Hepatocyte (in vitro differentiated cells): Measurements from ENCODE around the gene SNX24. TPM values are rescaled to one million over a fixed set of nuclear protein-coding genes. Genes with fewer than 3 reads are reported as not detected.

ENCODE experiments used
- DNase-seq: peaks from one replicate; pipeline ENCODE4 v3.0.0-alpha.2; 2016; ENCODE audit warnings: low spot score
- H2AFZ ChIP-seq: fragments of 200-600 bp; sonication (generic); 2 replicates; pipeline ENCODE4 v1.6.0; 2016; ENCODE audit warnings: antibody characterized with exemption, mild to moderate bottlenecking
- H3K27ac ChIP-seq: fragments of 200-600 bp; sonication (generic); 2 replicates; pipeline ENCODE4 v1.5.1; 2016; ENCODE audit warnings: mild to moderate bottlenecking
- H3K27me3 ChIP-seq: fragments of 200-600 bp; sonication (generic); 2 replicates; pipeline ENCODE4 v1.6.1; 2016
- H3K36me3 ChIP-seq: fragments of 200-600 bp; sonication (generic); replicated peaks from 2 replicates; pipeline ENCODE4 v1.5.1; 2016; ENCODE audit warnings: low read depth; ENCODE audit not compliant: insufficient read depth
- H3K4me1 ChIP-seq: fragments of 200-600 bp; sonication (generic); 2 replicates; pipeline ENCODE4 v1.5.1; 2016; ENCODE audit warnings: mild to moderate bottlenecking, moderate library complexity; ENCODE audit not compliant: insufficient read depth
- H3K4me2 ChIP-seq: fragments of 200-600 bp; sonication (generic); 2 replicates; pipeline ENCODE4 v1.6.0; 2016
- H3K4me3 ChIP-seq: fragments of 200-600 bp; sonication (generic); 2 replicates; pipeline ENCODE4 v1.5.1; 2016; ENCODE audit warnings: mild to moderate bottlenecking
- H3K79me2 ChIP-seq: fragments of 200-600 bp; sonication (generic); 2 replicates; pipeline ENCODE4 v1.6.0; 2017; ENCODE audit warnings: mild to moderate bottlenecking
- H3K9me2 ChIP-seq: fragments of 200-600 bp; sonication (generic); replicated peaks from 2 replicates; pipeline ENCODE4 v1.6.0; 2017; ENCODE audit warnings: mild to moderate bottlenecking; ENCODE audit not compliant: insufficient read depth
- H3K9me3 ChIP-seq: fragments of 200-600 bp; sonication (generic); 2 replicates; pipeline ENCODE4 v1.5.1; 2016; ENCODE audit warnings: low read depth, mild to moderate bottlenecking
- H4K20me1 ChIP-seq: fragments of 200-600 bp; sonication (generic); 2 replicates; pipeline ENCODE4 v1.6.0; 2016; ENCODE audit warnings: mild to moderate bottlenecking; ENCODE audit not compliant: insufficient read depth, poor library complexity, severe bottlenecking
- EZH2 ChIP-seq: fragments of 200-600 bp; sonication (generic); IDR thresholded peaks from 2 replicates; pipeline ENCODE4 v1.6.1; 2016; ENCODE audit warnings: antibody characterized with exemption, mild to moderate bottlenecking, borderline replicate concordance
- EZH2phosphoT487 ChIP-seq: fragments of 200-600 bp; sonication (generic); IDR thresholded peaks from one replicate; pipeline ENCODE4 v1.6.1; 2018; ENCODE audit warnings: antibody characterized with exemption, mild to moderate bottlenecking, low read depth, moderate library complexity; ENCODE audit not compliant: unreplicated experiment, severe bottlenecking
- WGBS: methylation state at CpG from one replicate; pipeline ENCODE4 v1.1.6; 2016; ENCODE audit warnings: low lambda C conversion rate; ENCODE audit errors: missing lambda C conversion rate; 5-methylcytosine and 5-hydroxymethylcytosine counted together
- polyA plus RNA-seq: library from polyadenylated mRNA; unstranded; fragments of >200 nt; fragmentation: Nextera tagmentation; extraction: Ambion mirVana; gene quantifications from 2 replicates; pipeline ENCODE4 v1.2.1, GENCODE V29; 2016
- total RNA-seq: library from RNA; depleted of rRNA; stranded (reverse); fragments of >200 nt; gene quantifications from 2 replicates; pipeline ENCODE4 v1.2.3, GENCODE V29; 2014
- TF ChIP-seq, protein P1 (sequence below): fragments of 200-600 bp; sonication (generic); IDR thresholded peaks from 2 replicates; pipeline ENCODE4 v1.5.1; 2016; ENCODE audit warnings: antibody characterized with exemption, mild to moderate bottlenecking; ENCODE audit not compliant: poor library complexity

The SNX24 gene
- total and polyA plus RNA-seq, 2 experiments from 2014 or later = 28.8 to 38.2 TPM

- H2AFZ ChIP-seq = no peak overlapping the region
- H3K79me2 ChIP-seq = no peaks in the 10 kb centered on the region
- H4K20me1 ChIP-seq = no peaks in the 10 kb centered on the region
- no peak overlapping the region for H3K27ac ChIP-seq
- no peaks in the 10 kb centered on the region for H3K9me3 ChIP-seq
- no peak for DNase-seq
- H3K4me1 ChIP-seq = no peaks in the 10 kb centered on the region
- no peaks in the 10 kb centered on the region for H3K36me3 ChIP-seq
- H3K9me2 ChIP-seq = no peaks in the 10 kb centered on the region
- 94% methylated on average over 3 of the region's 3 CpGs for WGBS
- TF ChIP-seq, protein P1, sequence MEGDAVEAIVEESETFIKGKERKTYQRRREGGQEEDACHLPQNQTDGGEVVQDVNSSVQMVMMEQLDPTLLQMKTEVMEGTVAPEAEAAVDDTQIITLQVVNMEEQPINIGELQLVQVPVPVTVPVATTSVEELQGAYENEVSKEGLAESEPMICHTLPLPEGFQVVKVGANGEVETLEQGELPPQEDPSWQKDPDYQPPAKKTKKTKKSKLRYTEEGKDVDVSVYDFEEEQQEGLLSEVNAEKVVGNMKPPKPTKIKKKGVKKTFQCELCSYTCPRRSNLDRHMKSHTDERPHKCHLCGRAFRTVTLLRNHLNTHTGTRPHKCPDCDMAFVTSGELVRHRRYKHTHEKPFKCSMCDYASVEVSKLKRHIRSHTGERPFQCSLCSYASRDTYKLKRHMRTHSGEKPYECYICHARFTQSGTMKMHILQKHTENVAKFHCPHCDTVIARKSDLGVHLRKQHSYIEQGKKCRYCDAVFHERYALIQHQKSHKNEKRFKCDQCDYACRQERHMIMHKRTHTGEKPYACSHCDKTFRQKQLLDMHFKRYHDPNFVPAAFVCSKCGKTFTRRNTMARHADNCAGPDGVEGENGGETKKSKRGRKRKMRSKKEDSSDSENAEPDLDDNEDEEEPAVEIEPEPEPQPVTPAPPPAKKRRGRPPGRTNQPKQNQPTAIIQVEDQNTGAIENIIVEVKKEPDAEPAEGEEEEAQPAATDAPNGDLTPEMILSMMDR = no peak
- TF ChIP-seq EZH2 (no peak), EZH2phosphoT487 (no peak)
- H3K27me3 ChIP-seq = no peaks in the 10 kb centered on the region
- H3K4me2 ChIP-seq = no peak overlapping the region
- H3K4me3 ChIP-seq = no peak overlapping the region
These were observed 8.5 kb upstream of the SNX24 start for GRCh38 chr5:122836947-122837346.

DNA sequence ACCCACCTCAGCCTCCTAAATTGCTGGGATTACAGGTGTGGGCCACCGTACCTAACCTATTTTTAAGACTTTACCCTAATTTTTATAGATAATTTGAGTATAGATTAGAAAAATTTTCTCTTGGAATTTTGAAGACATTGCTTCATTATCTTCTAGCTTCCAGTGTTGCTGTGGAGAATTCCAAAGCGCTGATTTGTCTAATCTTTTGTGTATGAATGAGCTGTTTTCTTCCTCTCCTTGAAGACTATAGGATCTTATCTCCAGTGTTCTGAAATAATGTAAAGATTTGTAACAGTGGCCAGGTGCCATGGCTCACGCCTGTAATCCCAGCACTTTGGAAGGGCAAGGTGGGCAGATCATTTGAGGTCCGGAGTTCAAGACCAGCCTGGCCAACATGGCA, 5.7 kb upstream of the SNX24 start:
- Histone ChIP-seq H3K4me2 (no peak overlapping the region), H3K27me3 (no peaks in the 10 kb centered on the region), H3K4me3 (no peak overlapping the region), H3K36me3 (no peaks in the 10 kb centered on the region), H3K9me3 (no peaks in the 10 kb centered on the region), H3K9me2 (no peaks in the 10 kb centered on the region), H3K79me2 (no peaks in the 10 kb centered on the region), H3K4me1 (peaks cover 5% of the 10 kb centered on the region), H3K27ac (no peak overlapping the region), H2AFZ (no peak overlapping the region), H4K20me1 (no peaks in the 10 kb centered on the region)
- 96% methylated on average over 4 of the region's 4 CpGs for WGBS
- TF ChIP-seq, protein P1 = no peak
- TF ChIP-seq EZH2 = no peak
- TF ChIP-seq EZH2phosphoT487 = no peak
- no peak for DNase-seq

DNA sequence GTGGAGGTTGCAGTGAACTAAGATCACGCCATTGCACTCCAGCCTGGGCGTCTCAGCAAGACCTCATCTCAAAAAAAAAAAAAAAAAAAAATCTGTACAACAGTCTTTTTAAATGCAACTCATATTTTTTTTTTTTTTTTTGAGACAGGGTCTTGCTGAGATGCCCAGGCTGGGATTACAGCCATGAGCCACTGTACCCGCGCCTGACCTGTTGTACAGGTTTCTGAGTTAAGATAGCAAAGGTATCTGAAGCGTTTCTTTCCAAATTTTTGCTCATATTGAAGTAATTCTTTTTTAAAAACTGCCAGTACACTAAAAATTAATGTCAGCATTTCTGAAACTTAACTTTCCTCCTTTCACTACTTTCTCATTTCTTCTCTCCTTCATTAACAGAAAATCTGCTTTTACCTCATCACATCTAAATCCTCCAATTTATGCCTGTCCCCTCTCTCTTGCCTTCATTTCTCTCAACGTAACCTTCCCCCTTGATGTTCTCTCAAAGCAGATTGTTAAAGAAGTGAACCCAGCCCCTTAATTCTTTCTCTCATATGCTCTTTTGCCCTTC, 3.3 kb upstream of the SNX24 start:
- peaks cover 15% of the 10 kb centered on the region for H3K4me1 ChIP-seq
- H3K9me3 ChIP-seq = no peaks in the 10 kb centered on the region
- H3K79me2 ChIP-seq = peaks cover 7% of the 10 kb centered on the region
- WGBS = 94% methylated on average over 6 of the region's 6 CpGs
- H3K4me2 ChIP-seq = no peak overlapping the region
- H3K36me3 ChIP-seq = no peaks in the 10 kb centered on the region
- no peak overlapping the region for H3K4me3 ChIP-seq
- TF ChIP-seq, protein P1 = no peak
- no peak for TF ChIP-seq EZH2phosphoT487
- TF ChIP-seq EZH2 = no peak
- H2AFZ ChIP-seq = no peak overlapping the region
- DNase-seq = no peak
- no peaks in the 10 kb centered on the region for H4K20me1 ChIP-seq
- no peaks in the 10 kb centered on the region for H3K27me3 ChIP-seq
- H3K9me2 ChIP-seq = no peaks in the 10 kb centered on the region
- no peak overlapping the region for H3K27ac ChIP-seq
